Cerebellar cortex (tissue), 1 donor: ENCODE measurements around the gene PDZD2.

Experiments used
- DNase-seq: peaks from one replicate; pipeline ENCODE4 v3.0.0-alpha.2; 2015; ENCODE audit warnings: low spot score

PDZD2 gene

DNA sequence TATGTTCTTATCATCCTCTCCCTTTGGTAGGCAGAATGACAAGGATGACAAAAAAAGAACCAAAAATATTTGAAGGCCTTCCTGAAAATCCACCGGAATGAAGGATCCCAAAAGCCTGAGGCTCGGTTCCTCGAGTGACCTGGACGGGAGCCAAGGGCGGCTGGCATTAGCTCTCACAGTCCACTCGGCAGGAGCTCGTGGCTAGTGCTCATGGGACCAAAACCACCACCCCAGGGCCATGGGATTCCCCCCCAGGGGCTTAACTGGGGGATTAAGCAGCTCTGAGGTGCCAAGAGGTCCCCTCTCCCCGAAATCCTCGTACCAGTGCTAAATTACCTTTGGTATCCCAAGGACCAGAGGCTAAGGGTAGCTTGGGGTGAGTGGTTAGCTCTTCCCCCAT lies 586 bp upstream of the PDZD2 start:
- DNase-seq: no peak

DNA sequence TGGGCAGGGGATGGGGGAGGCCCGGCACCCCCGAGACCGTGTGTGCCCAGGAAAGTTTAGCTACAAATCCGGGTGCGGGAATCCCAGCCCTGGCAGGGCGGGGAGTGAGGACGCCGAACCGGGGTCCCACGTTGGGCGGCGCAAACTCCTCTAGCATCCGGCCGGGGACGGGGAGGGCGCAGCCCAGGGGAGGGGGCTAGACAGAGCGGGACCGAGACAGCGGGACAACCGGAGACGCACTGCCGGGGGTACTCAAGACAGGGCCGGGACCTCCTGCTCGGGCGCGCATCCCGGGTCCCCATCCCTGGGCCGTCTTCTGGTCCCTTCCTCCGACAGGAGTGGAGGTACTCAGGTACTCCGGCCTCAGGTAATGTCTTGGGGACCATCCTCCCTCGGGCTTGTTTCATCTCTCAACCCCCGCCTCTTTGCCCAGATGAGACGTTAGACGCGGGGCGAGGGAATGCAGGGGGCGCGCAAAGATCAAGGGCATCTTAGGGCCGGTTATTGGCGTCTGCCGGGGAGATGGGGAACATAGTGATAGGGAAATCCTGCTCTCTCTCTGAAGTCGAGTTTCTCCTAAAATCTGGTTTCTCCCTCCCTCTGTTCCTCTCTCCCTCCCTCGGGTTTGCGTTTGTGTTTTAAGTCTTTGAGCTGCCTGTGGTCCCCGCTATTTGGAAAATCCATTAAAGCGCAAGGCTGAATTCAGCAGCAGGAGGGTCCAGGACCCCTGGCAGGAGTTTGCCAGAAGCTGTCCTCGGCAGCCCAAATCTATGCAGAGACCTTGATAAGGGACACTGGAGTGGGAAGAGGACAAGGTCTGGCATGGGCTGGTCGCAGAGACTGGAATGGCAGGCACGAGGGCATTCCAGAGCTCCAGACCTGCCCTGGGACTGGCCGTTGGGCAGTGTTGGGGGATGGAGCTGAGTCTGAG lies 815 bp downstream of the PDZD2 start:
- no peak for DNase-seq

DNA sequence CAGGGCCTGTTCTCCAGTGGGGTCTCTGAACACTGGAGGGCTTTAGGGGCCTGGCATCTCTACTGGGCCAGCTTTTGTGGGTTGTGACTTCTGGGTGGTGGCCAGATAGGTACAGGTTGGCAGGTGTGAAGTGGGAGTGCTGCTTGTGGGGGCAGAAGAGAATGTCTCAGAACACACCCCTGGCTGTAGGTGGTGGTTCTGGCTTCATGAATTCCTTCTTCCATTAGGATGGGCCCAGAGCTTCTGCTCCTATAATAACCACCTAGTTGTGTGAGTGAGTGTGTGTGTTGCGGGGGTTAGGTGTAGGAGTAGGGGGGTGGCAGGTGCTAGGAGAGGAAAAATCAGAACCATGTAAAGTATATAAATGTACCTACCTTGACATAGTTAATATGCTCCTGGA lies 1.6 kb downstream of the PDZD2 start:
- no peak for DNase-seq

DNA sequence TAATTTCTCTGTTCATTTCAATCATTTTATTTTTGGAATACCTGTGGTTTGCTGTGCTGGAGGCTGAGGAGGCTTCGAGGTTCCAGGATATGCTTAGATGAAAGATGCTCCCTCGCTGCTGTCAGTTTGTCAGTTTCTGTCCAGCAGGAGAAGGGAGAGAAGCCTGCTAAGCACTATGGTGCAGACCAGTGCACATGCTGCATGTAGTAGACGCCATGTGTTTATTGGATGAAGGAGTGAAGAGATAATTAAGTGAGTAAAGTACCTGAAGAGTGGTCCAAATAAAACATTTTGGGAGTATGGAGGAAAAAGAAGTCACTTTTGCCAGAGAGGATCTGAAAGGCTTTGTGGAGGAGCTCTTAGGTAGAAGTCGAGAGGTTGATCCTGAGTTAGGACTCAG lies 2.1 kb downstream of the PDZD2 start:
- no peak for DNase-seq

GRCh38 chr5:31641575-31641974 lies 2.6 kb downstream of the PDZD2 start:
- DNase-seq: no peak

- DNase-seq: no peak
Measured at GRCh38 chr5:31645420-31646081, 6.6 kb downstream of the PDZD2 start.

GRCh38 chr5:31648326-31648725 lies 9.4 kb downstream of the PDZD2 start:
- DNase-seq: no peak

GRCh38 chr5:31651241-31651640 lies 12.3 kb downstream of the PDZD2 start:
- DNase-seq: no peak

- no peak for DNase-seq
Measured at GRCh38 chr5:31655491-31655890, 16.6 kb downstream of the PDZD2 start.

DNA sequence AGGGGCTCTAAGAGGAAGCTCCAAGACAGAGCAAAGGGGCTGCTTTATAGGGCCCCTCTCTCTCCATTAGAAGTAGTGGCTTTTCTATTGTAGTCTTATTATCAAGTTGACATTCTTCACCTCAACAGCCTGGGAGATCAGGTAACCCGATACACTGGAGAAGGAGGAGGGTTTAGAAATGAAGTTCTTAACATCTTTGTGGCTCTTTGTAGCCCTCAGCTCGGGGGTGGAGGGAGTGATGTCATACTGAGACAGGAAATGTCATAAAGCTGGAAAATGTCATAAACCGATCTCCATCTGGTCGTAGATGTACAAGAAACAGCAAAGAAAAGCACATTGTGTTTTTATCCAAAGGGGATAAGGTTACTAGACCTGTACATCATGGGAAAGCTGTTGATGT lies 17.9 kb downstream of the PDZD2 start:
- no peak for DNase-seq

GRCh38 chr5:31657315-31657979 lies 18.5 kb downstream of the PDZD2 start:
- no peak for DNase-seq

- DNase-seq: no peak
Measured at GRCh38 chr5:31661257-31661656, 22.3 kb downstream of the PDZD2 start.

- DNase-seq: no peak
Measured at GRCh38 chr5:31663519-31663918, 24.6 kb downstream of the PDZD2 start.

DNA sequence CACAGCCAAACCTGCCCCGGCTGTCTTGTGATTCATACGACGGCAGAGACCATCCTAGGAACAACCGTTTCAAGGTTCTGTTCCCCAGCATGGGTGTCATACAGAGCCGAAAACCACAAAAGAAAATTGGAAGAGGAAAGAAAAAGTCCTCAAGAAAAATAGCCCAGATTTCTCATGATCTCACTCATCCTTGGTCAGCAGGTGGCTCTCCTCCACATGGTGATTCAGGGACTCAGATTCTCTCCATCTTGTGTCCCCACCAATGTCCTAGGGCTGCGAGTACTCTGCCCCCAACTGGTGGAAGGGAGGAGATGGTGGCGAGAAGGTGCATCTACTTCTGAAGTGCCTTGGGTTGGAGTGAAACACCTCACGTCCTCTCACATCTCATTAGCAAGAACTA lies 25.6 kb downstream of the PDZD2 start:
- peak; percentile 50 for DNase-seq

DNA sequence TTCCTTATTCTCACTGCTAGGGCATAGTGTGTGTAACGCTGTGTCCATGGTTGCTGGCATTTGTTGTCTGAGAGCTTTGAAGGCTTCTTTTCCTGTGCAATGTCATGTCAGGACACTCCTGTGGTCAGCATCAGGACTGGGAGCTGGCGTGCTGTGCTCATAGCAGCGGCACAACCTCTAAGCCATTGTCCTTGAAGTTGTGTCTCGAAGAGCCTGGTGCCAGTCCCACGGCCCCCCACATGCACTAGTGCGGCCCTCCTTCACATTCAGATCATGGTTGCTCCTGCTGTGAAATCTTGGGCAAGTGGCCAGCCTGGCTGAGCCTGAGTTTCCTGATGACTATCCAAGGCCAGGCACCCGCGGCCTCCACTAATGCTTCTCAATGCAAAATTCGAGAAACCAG lies 32.4 kb downstream of the PDZD2 start:
- peak; percentile 56 for DNase-seq

DNA sequence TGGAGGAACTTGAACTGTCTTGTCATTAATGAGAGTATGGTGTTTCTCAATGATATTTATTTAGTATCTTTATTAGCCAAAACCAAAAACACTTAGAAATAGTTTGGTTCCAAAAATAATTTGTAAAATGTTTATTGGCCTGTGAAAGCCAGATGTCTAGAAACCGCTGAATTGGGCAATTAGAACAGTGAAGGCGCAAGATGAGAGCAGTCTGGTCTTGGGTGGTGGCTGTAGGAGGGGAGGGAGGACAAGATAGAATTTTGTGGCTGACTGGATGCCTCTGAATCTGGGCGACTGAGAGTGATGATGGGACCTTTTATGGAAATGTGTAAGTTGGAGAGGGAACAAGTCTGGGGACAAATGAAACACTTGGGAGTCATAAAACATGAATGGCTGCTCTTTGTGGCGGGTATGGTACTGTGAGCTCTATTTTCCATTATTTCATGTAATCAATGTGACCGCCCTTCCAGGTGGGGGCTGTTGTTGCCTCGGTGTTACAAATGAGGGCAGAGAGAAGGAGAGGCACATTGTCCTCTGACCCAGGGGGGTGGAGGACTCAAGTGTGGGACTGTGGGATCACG lies 35.5 kb downstream of the PDZD2 start:
- DNase-seq: no peak

DNA sequence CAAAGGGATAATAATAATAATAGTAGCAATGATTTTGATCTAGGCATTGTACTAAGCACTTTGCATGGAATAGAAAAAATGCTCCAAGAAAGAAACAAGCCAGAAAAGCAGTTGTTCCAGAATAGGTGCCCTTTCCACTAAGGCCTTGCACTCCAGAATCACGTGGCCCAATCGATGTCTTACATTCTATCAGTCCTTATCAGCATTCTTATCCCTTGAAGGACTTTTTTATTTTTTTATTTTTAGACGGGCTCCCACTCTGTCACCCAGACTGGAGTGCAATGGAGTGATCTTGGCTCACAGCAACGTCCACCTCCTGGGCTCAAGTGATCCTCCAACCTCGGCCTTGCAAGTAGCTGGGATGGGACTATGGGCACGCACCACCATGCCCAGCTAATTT lies 36.5 kb downstream of the PDZD2 start:
- no peak for DNase-seq

DNA sequence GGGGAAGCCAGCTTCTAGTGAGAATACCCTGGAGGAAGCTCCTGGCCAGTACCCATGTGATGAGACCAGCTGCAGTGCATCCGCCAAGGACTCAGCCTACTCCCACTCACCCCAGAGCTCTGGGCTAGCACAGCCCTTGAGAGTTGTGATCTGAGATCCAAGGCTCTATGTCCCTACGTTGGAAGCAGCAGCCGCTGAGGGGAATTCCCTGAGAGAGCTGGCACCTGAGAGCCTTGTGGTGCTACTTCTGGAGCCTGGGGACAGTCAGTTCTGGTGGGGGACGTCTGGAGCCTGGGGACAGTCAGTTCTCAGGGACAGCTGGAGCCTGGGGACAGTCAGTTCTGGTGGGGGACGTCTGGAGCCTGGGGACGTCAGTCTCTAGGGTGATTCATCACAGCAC lies 39.2 kb downstream of the PDZD2 start:
- no peak for DNase-seq

GRCh38 chr5:31680528-31680927 lies 41.6 kb downstream of the PDZD2 start:
- DNase-seq: peak; percentile 19

- no peak for DNase-seq
Measured at GRCh38 chr5:31682025-31682424, 43.1 kb downstream of the PDZD2 start.

- no peak for DNase-seq
Measured at GRCh38 chr5:31682851-31683250, 43.9 kb downstream of the PDZD2 start.

GRCh38 chr5:31688515-31689092 lies 49.7 kb downstream of the PDZD2 start:
- no peak for DNase-seq
